Brain pericyte (primary cell): ENCODE measurements around the gene CDK14.
"Not testable (repeated sequence)": the region's sequence is repeated elsewhere in the genome, so short reads cannot be mapped to it uniquely, and the experiment has no call there.

ENCODE experiments used
- DNase-seq: peaks from one replicate; pipeline ENCODE4 v3.0.0-alpha.2; 2012; ENCODE audit warnings: low read depth, low spot score

Gene CDK14

GRCh38 chr7:90717296-90718060 is 121.4 kb downstream of the CDK14 start:
- no peak for DNase-seq

- no peak for DNase-seq
Observed at GRCh38 chr7:90719155-90719554, 123.0 kb downstream of the CDK14 start.

- DNase-seq: no peak
Observed at GRCh38 chr7:90720984-90721760, 125.1 kb downstream of the CDK14 start.

GRCh38 chr7:90721869-90722431 is 125.8 kb downstream of the CDK14 start:
- DNase-seq: no peak

DNA sequence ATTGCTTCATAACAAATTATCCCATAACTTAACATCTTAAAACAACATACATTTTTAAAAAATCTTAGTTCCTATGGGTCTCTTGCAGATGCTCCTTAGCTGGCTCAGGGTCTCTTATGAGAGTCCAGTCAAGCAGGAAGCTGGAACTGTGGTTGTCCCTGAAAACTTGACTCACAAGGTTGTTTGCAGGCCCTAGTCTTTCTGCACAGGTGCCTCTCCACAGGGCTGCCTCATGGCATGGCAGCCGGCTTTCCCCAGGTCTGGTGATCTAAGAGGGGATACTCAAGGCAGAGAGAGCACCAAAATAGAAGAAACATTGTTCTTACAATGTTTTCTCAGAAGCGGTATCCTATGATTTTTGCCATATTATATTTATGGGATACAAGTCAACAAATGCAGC is 127.1 kb downstream of the CDK14 start:
- DNase-seq: no peak

DNA sequence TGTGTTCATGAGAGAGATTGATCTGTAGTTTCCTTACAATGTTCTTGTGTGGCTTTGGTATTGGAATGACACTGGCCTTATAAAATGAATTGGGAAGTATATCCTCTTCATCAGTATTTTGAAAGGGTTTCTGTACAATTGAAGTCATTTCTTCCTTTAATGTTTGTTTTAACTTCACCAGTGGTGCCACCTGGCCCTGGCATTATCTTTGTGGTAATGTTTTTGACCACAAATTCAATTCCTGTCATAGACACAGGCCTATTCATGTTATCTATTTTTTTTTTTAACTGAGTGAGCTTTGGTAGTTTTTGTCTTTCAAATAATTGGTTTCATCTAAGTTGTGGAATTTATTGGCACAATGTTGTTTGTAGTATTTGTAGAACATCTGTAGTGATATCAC is 127.7 kb downstream of the CDK14 start:
- no peak for DNase-seq

DNA sequence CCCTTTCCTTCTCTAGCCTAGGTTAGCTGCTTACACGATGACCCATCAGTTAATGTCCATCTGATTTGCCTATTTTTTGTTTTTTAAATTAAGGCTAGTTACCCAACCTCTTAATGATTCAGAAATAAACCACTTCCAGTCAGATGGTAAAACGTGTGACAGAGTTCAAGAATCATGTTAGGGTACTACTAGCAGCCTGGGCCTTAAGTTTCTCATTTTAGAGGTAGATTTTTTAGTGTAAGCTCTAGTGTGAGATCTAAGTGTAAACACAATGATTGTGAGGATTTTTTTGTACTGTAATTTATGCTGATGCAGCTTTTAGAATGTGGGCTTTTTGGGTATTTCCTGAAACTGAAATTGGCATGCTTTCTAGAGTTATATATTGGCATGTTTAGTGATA is 130.0 kb downstream of the CDK14 start:
- no peak for DNase-seq

GRCh38 chr7:90726623-90727022 is 130.5 kb downstream of the CDK14 start:
- no peak for DNase-seq

DNA sequence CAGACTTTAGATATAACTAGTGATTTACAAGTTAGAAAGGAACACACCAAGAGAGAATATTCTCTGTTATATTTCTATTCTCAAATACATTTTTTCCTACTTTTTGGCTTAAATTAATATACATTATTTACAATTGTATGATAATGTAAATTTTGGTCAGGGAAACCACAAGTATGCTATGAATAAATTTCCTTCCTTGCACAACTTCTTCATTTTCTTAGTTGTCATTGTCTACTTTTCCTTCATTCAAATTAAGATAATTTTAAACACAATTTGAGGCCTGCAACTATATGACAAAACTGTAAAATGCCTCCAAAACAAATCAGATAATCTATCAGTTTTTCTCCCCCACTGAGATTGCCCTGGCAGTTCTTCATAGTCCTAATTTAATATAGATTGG is 131.3 kb downstream of the CDK14 start:
- no peak for DNase-seq

- DNase-seq: no peak
Observed at GRCh38 chr7:90728568-90728967, 132.4 kb downstream of the CDK14 start.

GRCh38 chr7:90735611-90736280 is 139.6 kb downstream of the CDK14 start:
- DNase-seq: not testable (repeated sequence)

DNA sequence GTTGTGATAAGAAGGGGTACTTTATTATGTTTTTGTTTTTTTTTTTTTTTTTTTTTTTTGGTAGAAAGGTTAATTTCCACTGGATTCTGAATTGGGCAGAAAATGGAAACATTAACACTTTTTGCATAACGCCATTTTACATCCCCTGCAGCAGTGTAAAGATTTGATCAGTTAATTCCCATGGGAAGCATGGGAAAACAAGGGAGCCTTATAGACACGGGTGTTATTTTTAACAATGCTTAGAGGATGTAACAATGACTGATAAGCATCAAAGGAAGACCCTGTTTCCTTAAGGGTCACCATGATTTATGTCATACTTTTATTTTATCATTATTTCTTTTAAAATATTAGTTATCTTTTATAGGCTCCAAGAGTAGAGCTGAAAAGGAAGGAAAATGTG is 140.2 kb downstream of the CDK14 start:
- DNase-seq: no peak

GRCh38 chr7:90736968-90737939 is 141.1 kb downstream of the CDK14 start:
- no peak for DNase-seq

DNA sequence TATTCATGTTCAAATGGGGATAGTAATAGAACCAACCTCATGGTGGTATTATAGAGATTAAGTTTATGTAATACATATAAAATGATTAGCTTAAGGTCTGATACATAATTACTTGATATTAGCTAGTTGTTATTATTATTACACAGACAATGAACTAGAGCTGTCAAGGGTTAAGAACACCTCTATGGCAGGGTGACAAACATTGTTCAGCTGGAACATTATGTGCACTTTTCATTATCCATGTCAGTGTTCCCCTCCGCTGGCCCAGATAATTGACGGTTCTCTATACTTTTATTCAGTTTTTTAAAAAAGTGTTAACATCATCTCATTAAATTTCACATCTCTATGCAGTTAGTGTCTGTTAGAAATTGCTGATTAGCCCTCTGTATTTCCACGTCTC is 142.1 kb downstream of the CDK14 start:
- no peak for DNase-seq

- no peak for DNase-seq
Observed at GRCh38 chr7:90739716-90740115, 143.6 kb downstream of the CDK14 start.

DNA sequence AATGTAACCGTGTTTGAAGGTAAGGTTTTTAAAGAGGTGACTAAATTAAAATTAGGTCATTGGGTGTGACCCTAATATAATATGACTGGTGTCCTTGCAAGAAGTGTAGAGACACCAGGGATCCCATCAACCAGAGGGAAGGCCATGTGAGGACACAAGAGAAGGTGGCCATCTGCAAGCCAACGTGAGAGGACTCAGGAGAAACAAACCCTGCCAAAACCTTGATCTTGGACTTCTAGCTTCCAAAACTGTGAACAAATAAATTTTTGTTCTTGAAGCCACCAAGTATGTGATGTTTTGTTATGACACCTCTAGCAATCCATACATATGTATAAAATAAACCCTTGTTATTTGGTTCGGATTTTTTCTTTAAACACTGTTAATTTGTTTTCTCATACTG is 144.3 kb downstream of the CDK14 start:
- DNase-seq: no peak

GRCh38 chr7:90743626-90744025 is 147.5 kb downstream of the CDK14 start:
- DNase-seq: no peak

DNA sequence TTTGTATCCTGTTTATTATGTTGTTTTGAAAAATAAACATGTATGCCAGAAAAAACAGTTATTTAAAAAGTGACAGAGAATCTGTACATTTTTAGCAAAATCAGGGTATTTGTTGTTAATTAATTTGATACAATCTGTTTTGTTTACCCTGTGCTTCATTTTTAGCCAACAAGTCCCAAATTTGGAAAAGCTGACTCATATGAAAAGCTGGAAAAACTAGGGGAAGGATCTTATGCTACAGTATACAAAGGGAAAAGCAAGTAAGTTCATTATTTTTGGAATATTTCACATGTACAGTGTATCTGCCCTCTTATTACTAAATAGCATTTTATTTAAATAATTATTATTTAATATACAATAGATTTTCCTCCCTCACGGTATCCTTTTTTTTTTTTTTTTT is 151.4 kb downstream of the CDK14 start:
- no peak for DNase-seq

DNA sequence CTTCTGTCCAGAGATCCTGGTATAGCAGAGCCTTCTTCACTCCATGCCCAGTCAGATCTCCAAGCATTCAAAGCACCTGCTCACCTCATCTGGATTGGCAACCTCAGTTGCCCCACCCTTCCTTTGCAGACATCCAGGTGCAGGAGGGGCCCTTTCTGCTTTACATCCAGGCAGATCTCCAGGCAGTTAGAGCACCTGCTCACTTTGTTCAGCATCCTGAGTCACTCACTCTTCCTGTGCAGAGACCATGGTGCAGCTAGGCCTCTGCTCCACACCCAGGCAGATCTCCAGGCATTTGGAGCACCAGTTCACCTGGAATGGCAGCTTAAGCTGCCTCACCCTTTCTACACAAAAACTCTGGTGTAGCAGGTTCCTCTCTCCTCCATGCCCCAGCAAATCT is 153.1 kb downstream of the CDK14 start:
- no peak for DNase-seq

GRCh38 chr7:90749774-90750173 is 153.7 kb downstream of the CDK14 start:
- no peak for DNase-seq

GRCh38 chr7:90751595-90751994 is 155.5 kb downstream of the CDK14 start:
- DNase-seq: no peak
